Keratinocyte (primary cell): Measurements from ENCODE around the gene KCNQ4. TPM values are rescaled to one million over a fixed set of nuclear protein-coding genes. Genes with fewer than 3 reads are reported as not detected.

Experiments
- DNase-seq: peaks from one replicate; pipeline ENCODE4 v3.0.0-alpha.2; 2011; ENCODE audit warnings: low read depth, missing footprints, low spot score
- FAIRE-seq: peaks from 2 replicates; lab custom pipeline; 2011; peaks lifted over from hg19 to GRCh38; lab: Jason Lieb, UNC
- H2AFZ ChIP-seq: 2 replicates; pipeline ENCODE4 v1.6.0; 2012; ENCODE audit warnings: low read length, control low read depth, inconsistent platforms; ENCODE audit not compliant: control insufficient read depth
- H3K27ac ChIP-seq: 2 replicates; pipeline ENCODE4 v1.5.1; 2011; ENCODE audit warnings: low read length; ENCODE audit not compliant: control insufficient read depth, insufficient read depth
- H3K27me3 ChIP-seq: 3 replicates; pipeline ENCODE4 v1.6.0; 2011; ENCODE audit warnings: low read length; ENCODE audit not compliant: control insufficient read depth, insufficient read depth; ENCODE audit errors: extremely low read depth
- H3K36me3 ChIP-seq, 2 experiments: 2 replicates in 1 of 2; 3 replicates in 1 of 2; pipeline ENCODE4 v1.5.1; 2011; ENCODE audit warnings: low read length in 2 of 2, mild to moderate bottlenecking in 1 of 2; ENCODE audit not compliant: control insufficient read depth in 2 of 2, insufficient read depth in 2 of 2; ENCODE audit errors: extremely low read depth in 1 of 2
- H3K4me1 ChIP-seq: 3 replicates; pipeline ENCODE4 v1.5.1; 2011; ENCODE audit warnings: low read length; ENCODE audit not compliant: control insufficient read depth, insufficient read depth; ENCODE audit errors: extremely low read depth
- H3K4me2 ChIP-seq: 3 replicates; pipeline ENCODE4 v1.6.0; 2011; ENCODE audit warnings: low read depth, low read length; ENCODE audit not compliant: control insufficient read depth, insufficient read depth; ENCODE audit errors: extremely low read depth
- H3K4me3 ChIP-seq, 3 experiments: fragments of 200-600 bp in 1 of 3; sonication (generic) in 1 of 3; 2 replicates in 2 of 3; 3 replicates in 1 of 3; pipeline ENCODE4 v1.5.1; 2011 to 2016; ENCODE audit warnings: low read length in 3 of 3, mild to moderate bottlenecking in 3 of 3, control low read depth in 2 of 3, inconsistent platforms in 1 of 3, low read depth in 1 of 3, mixed read lengths in 1 of 3, mixed run types in 1 of 3, moderate library complexity in 1 of 3; ENCODE audit not compliant: control insufficient read depth in 2 of 3, insufficient read depth in 2 of 3; ENCODE audit errors: extremely low read depth in 1 of 3
- H3K79me2 ChIP-seq: 2 replicates; pipeline ENCODE4 v1.6.0; 2012; ENCODE audit warnings: low read length; ENCODE audit not compliant: control insufficient read depth, insufficient read depth
- H3K9ac ChIP-seq: 3 replicates; pipeline ENCODE4 v1.6.0; 2011; ENCODE audit warnings: low read length; ENCODE audit not compliant: control insufficient read depth, insufficient read depth; ENCODE audit errors: extremely low read depth
- H3K9me1 ChIP-seq: 3 replicates; pipeline ENCODE4 v1.6.0; 2011; ENCODE audit warnings: low read length; ENCODE audit not compliant: control insufficient read depth, insufficient read depth; ENCODE audit errors: extremely low read depth
- H3K9me3 ChIP-seq: 2 replicates; pipeline ENCODE4 v1.5.1; 2012; ENCODE audit warnings: low read depth, low read length; ENCODE audit not compliant: control insufficient read depth
- H4K20me1 ChIP-seq: 3 replicates; pipeline ENCODE4 v1.6.0; 2011; ENCODE audit warnings: low read length; ENCODE audit not compliant: control insufficient read depth, insufficient read depth; ENCODE audit errors: extremely low read depth
- CTCF ChIP-seq, 3 experiments: IDR thresholded peaks in 1 of 3; conservative IDR thresholded peaks in 1 of 3; optimal IDR thresholded peaks in 1 of 3; 2 replicates in 2 of 3; 3 replicates in 1 of 3; pipeline versions ENCODE3 to v1.5.1; 2011; ENCODE audit warnings: low read length in 3 of 3, mild to moderate bottlenecking in 3 of 3, moderate library complexity in 2 of 3, control low read depth in 1 of 3, inconsistent platforms in 1 of 3; ENCODE audit not compliant: insufficient read depth in 2 of 3; ENCODE audit errors: extremely low read depth in 1 of 3
- EZH2 ChIP-seq: IDR thresholded peaks from one replicate; pipeline ENCODE4 v1.6.1; 2012; ENCODE audit warnings: inconsistent platforms, mild to moderate bottlenecking, low read length, moderate library complexity
- dilution Hi-C: fragments of 300-500 bp; cut with MboI; formaldehyde crosslinking; loops from one replicate; pipeline ENCODE4 v1.7.0; 2020; ENCODE audit warnings: low sequenced_read_pairs; ENCODE audit not compliant: extremely low pct_ligation_motif_present
- polyA plus RNA-seq, 5 experiments: library from polyadenylated mRNA; depleted of rRNA in 3 of 5; stranded (reverse) in 3 of 5; stranded (forward) in 1 of 5; unstranded in 1 of 5; fragments of >200 nt; gene quantifications; 1 replicate in 1 of 5; 2 replicates in 3 of 5; 3 replicates in 1 of 5; pipeline versions ENCODE4 v1.2.1 to v1.2.3, GENCODE V29; 2011 to 2012; ENCODE audit warnings: missing spikeins in 2 of 5, low read depth in 1 of 5, low replicate concordance in 1 of 5

KCNQ4 gene
- polyA plus RNA-seq, 1 donor (not counting 4 experiments of a cell fraction or from before 2014, with no cell fraction given) = not detected

GRCh38 chr1:40786995-40787705 lies 3.6 kb downstream of the KCNQ4 start:
- H3K9ac ChIP-seq = no peak overlapping the region
- H3K79me2 ChIP-seq = no peaks in the 10 kb centered on the region
- peaks cover 3% of the 10 kb centered on the region for H3K4me1 ChIP-seq
- no peaks in the 10 kb centered on the region for H3K9me1 ChIP-seq
- no peak for DNase-seq
- H3K27me3 ChIP-seq = peaks cover 53% of the 10 kb centered on the region
- no peaks in the 10 kb centered on the region for H4K20me1 ChIP-seq
- H3K4me2 ChIP-seq = no peak overlapping the region
- H3K36me3 ChIP-seq = no peaks in the 10 kb centered on the region
- H2AFZ ChIP-seq = no peak overlapping the region
- no peak overlapping the region for H3K27ac ChIP-seq
- TF ChIP-seq CTCF (optimal IDR thresholded peaks at IDR 0.05 in 1 of 3, IDR thresholded peaks at IDR 0.05 in 1 of 3, conservative IDR thresholded peaks at IDR 0.05 in 1 of 3; ENCODE audit: extremely low read depth in 1 of 3, insufficient read depth in 2 of 3, low read length in 3 of 3) = no peak
- TF ChIP-seq EZH2 = no peak
- dilution Hi-C loops = no loop called here
- no peak for FAIRE-seq
- H3K9me3 ChIP-seq = no peaks in the 10 kb centered on the region
- H3K4me3 ChIP-seq = no peak overlapping the region

GRCh38 chr1:40787737-40788560 lies 4.4 kb downstream of the KCNQ4 start:
- Histone ChIP-seq H3K27ac (no peak overlapping the region), H2AFZ (no peak overlapping the region), H3K79me2 (no peaks in the 10 kb centered on the region), H4K20me1 (no peaks in the 10 kb centered on the region), H3K9me1 (no peaks in the 10 kb centered on the region), H3K4me3 (no peak overlapping the region), H3K9ac (no peak overlapping the region), H3K36me3 (no peaks in the 10 kb centered on the region), H3K4me2 (no peak overlapping the region), H3K9me3 (no peaks in the 10 kb centered on the region), H3K4me1 (peaks cover 3% of the 10 kb centered on the region), H3K27me3 (peaks cover 51% of the 10 kb centered on the region)
- TF ChIP-seq CTCF (optimal IDR thresholded peaks at IDR 0.05 in 1 of 3, IDR thresholded peaks at IDR 0.05 in 1 of 3, conservative IDR thresholded peaks at IDR 0.05 in 1 of 3; ENCODE audit: extremely low read depth in 1 of 3, insufficient read depth in 2 of 3, low read length in 3 of 3) (no peak), EZH2 (no peak)
- dilution Hi-C loops = no loop called here
- DNase-seq (no peak), FAIRE-seq (no peak)
